Measurements from ENCODE around the gene ARRDC1. TPM values are rescaled to one million over a fixed set of nuclear protein-coding genes. Genes with fewer than 3 reads are reported as not detected.
"Not testable (repeated sequence)": the region's sequence is repeated elsewhere in the genome, so short reads cannot be mapped to it uniquely, and the experiment has no call there.

ARRDC1 gene
- total and polyA plus RNA-seq, 4 experiments from 2014 or later: 54.3 to 86.2 (median 70.8) TPM

GRCh38 chr9:137619240-137620047 lies 14.0 kb downstream of the ARRDC1 start:
- Histone ChIP-seq H3K4me3 (ENCODE audit: low read length in 2 of 2) (peak overlapping the region; percentile 80 to 92), H3K27me3 (ENCODE audit: insufficient read depth, low read length) (no peaks in the 10 kb centered on the region), H3K36me3 (ENCODE audit: insufficient read depth, low read length) (peaks cover 5% of the 10 kb centered on the region), H3K4me1 (ENCODE audit: insufficient read depth, low read length) (peaks cover 44% of the 10 kb centered on the region), H3K9me3 (ENCODE audit: control insufficient read depth in 1 of 2, low read length in 2 of 2) (no peaks in the 10 kb centered on the region), H3K27ac (ENCODE audit: low read depth, low read length) (peak overlapping the region; percentile 52)
- Mint-ChIP-seq H3K27me3 (no peaks in the 10 kb centered on the region), H3K4me3 (peak overlapping the region; percentile 81 to 94 (median 90)), H3K4me1 (peaks cover 28 to 56% (median 41%) of the 10 kb centered on the region in 4 donors), H3K27ac (peak overlapping the region; percentile 84 to 94 (median 93)), H3K36me3 (peaks cover 0 to 17% of the 10 kb centered on the region in 2 donors), H3K9me3 (no peaks in the 10 kb centered on the region)
- ChIA-PET POLR2A (ENCODE audit: partially characterized antibody) (interaction anchor here (0.9 to 2.6 kb wide), 14 partner anchors 8 to 68 kb away, joined by 3 to 26 read pairs (median 6); partner anchors contain the start of genes ARRDC1, DPH7, MRPL41 and PNPLA7), CTCF (ENCODE audit: partially characterized antibody) (interaction anchor here (0.6 to 1.1 kb wide), 2 partner anchors 9 to 19 kb away, joined by 3 to 5 read pairs; no protein-coding TSS in a partner anchor)
- intact Hi-C loops (cut with micrococcal nuclease): no loop called here
- DNase-seq: peak; percentile 29 to 61 (median 32)

- Mint-ChIP-seq H3K36me3 (peaks cover 0 to 15% of the 10 kb centered on the region in 2 donors), H3K9me3 (no peaks in the 10 kb centered on the region), H3K27me3 (no peaks in the 10 kb centered on the region), H3K4me1 (peaks cover 28 to 62% (median 42%) of the 10 kb centered on the region in 4 donors), H3K27ac (peak overlapping the region; percentile 84 to 94 (median 93)), H3K4me3 (peak overlapping the region; percentile 81 to 94 (median 90))
- Histone ChIP-seq H3K36me3 (ENCODE audit: insufficient read depth, low read length) (peaks cover 3% of the 10 kb centered on the region), H3K4me3 (ENCODE audit: low read length in 2 of 2) (peak overlapping the region; percentile 80 to 92), H3K27me3 (ENCODE audit: insufficient read depth, low read length) (no peaks in the 10 kb centered on the region), H3K27ac (ENCODE audit: low read depth, low read length) (peak overlapping the region; percentile 52), H3K4me1 (ENCODE audit: insufficient read depth, low read length) (peaks cover 47% of the 10 kb centered on the region), H3K9me3 (ENCODE audit: control insufficient read depth in 1 of 2, low read length in 2 of 2) (no peaks in the 10 kb centered on the region)
- ChIA-PET CTCF (ENCODE audit: partially characterized antibody) (interaction anchor here (0.6 to 1.3 kb wide), 3 partner anchors 8 to 20 kb away, joined by 3 to 6 read pairs (median 5); no protein-coding TSS in a partner anchor), POLR2A (ENCODE audit: partially characterized antibody) (interaction anchor here (1.2 to 2.6 kb wide), 5 partner anchors 8 to 69 kb away, joined by 3 to 26 read pairs (median 21); partner anchors contain the start of genes DPH7, MRPL41 and PNPLA7)
- DNase-seq: no peak
- intact Hi-C loops (cut with micrococcal nuclease): no loop called here
Observed at GRCh38 chr9:137620048-137620405, 14.5 kb downstream of the ARRDC1 start.

- Mint-ChIP-seq H3K9me3 (no peaks in the 10 kb centered on the region), H3K27ac (peak overlapping the region in 6 of 7 donors; percentile 6 to 84 (median 51)), H3K27me3 (no peaks in the 10 kb centered on the region), H3K36me3 (peaks cover 0 to 18% of the 10 kb centered on the region in 2 donors), H3K4me1 (peaks cover 33 to 67% (median 47%) of the 10 kb centered on the region in 4 donors), H3K4me3 (peak overlapping the region in 5 of 8 donors; percentile 53 to 94 (median 89))
- CTCF ChIA-PET (ENCODE audit: partially characterized antibody): interaction anchor here (0.6 to 1.3 kb wide), 2 partner anchors 9 to 21 kb away, joined by 3 to 6 read pairs; no protein-coding TSS in a partner anchor
- H3K4me3 ChIP-seq (ENCODE audit: low read length in 2 of 2): no peak overlapping the region
- H3K27ac ChIP-seq (ENCODE audit: low read depth, low read length): no peak overlapping the region
- peaks cover 3% of the 10 kb centered on the region for H3K36me3 ChIP-seq (ENCODE audit: insufficient read depth, low read length)
- POLR2A ChIA-PET (ENCODE audit: partially characterized antibody): interaction anchor here (1.3 to 2.6 kb wide), 2 partner anchors 7 to 32 kb away, joined by 6 to 21 read pairs; no protein-coding TSS in a partner anchor
- peaks cover 52% of the 10 kb centered on the region for H3K4me1 ChIP-seq (ENCODE audit: insufficient read depth, low read length)
- intact Hi-C loops (cut with micrococcal nuclease): no loop called here
- DNase-seq: no peak
- H3K27me3 ChIP-seq (ENCODE audit: insufficient read depth, low read length): no peaks in the 10 kb centered on the region
- H3K9me3 ChIP-seq (ENCODE audit: control insufficient read depth in 1 of 2, low read length in 2 of 2): no peaks in the 10 kb centered on the region
Observed at GRCh38 chr9:137620581-137620980, 15.1 kb downstream of the ARRDC1 start.

GRCh38 chr9:137621131-137621757 lies 15.8 kb downstream of the ARRDC1 start:
- Histone ChIP-seq H3K27ac (ENCODE audit: low read depth, low read length) (no peak overlapping the region), H3K4me1 (ENCODE audit: insufficient read depth, low read length) (peaks cover 53% of the 10 kb centered on the region), H3K4me3 (ENCODE audit: low read length in 2 of 2) (no peak overlapping the region), H3K27me3 (ENCODE audit: insufficient read depth, low read length) (no peaks in the 10 kb centered on the region), H3K9me3 (ENCODE audit: control insufficient read depth in 1 of 2, low read length in 2 of 2) (no peaks in the 10 kb centered on the region), H3K36me3 (ENCODE audit: insufficient read depth, low read length) (peaks cover 3% of the 10 kb centered on the region)
- ChIA-PET CTCF (ENCODE audit: partially characterized antibody) (interaction anchor here (1.3 kb wide), 1 partner anchor 8 kb away, joined by 6 read pairs; no protein-coding TSS in a partner anchor), POLR2A (ENCODE audit: partially characterized antibody) (no interaction called here)
- Mint-ChIP-seq H3K9me3 (no peaks in the 10 kb centered on the region), H3K27me3 (no peaks in the 10 kb centered on the region), H3K36me3 (peaks cover 0 to 14% of the 10 kb centered on the region in 2 donors), H3K4me1 (peaks cover 33 to 69% (median 48%) of the 10 kb centered on the region in 4 donors), H3K27ac (peak overlapping the region; percentile 5 to 84 (median 29)), H3K4me3 (peak overlapping the region in 7 of 8 donors; percentile 17 to 94 (median 81))
- intact Hi-C loops (cut with micrococcal nuclease): no loop called here
- peak in 1 of 5 donors; percentile 29 for DNase-seq

GRCh38 chr9:137622211-137622610 lies 16.7 kb downstream of the ARRDC1 start:
- H3K27me3 ChIP-seq (ENCODE audit: insufficient read depth, low read length); DNase-seq; intact Hi-C loops (cut with micrococcal nuclease); H3K27ac ChIP-seq (ENCODE audit: low read depth, low read length); H3K36me3 ChIP-seq (ENCODE audit: insufficient read depth, low read length); H3K27me3 Mint-ChIP-seq; H3K9me3 Mint-ChIP-seq; H3K9me3 ChIP-seq (ENCODE audit: control insufficient read depth in 1 of 2, low read length in 2 of 2); H3K4me3 ChIP-seq (ENCODE audit: low read length in 2 of 2): not testable (repeated sequence)
- ChIA-PET POLR2A (ENCODE audit: partially characterized antibody) (interaction anchor here (0.6 kb wide), 1 partner anchor 59 kb away, joined by 3 read pairs; no protein-coding TSS in a partner anchor), CTCF (ENCODE audit: partially characterized antibody) (interaction anchor here (0.8 to 0.9 kb wide), 2 partner anchors 13 to 50 kb away, joined by 3 read pairs; no protein-coding TSS in a partner anchor)
- Mint-ChIP-seq H3K36me3 (peaks cover 0 to 12% of the 10 kb centered on the region in 2 donors), H3K4me1 (peaks cover 35 to 68% (median 51%) of the 10 kb centered on the region in 4 donors), H3K4me3 (peak overlapping the region in 4 of 8 donors; percentile 7 to 39 (median 24)), H3K27ac (peak overlapping the region in 2 of 7 donors; percentile 6 to 40)
- H3K4me1 ChIP-seq (ENCODE audit: insufficient read depth, low read length): peaks cover 56% of the 10 kb centered on the region

- Histone ChIP-seq H3K4me1 (ENCODE audit: insufficient read depth, low read length) (peaks cover 64% of the 10 kb centered on the region), H3K27ac (ENCODE audit: low read depth, low read length) (no peak overlapping the region), H3K27me3 (ENCODE audit: insufficient read depth, low read length) (no peaks in the 10 kb centered on the region), H3K9me3 (ENCODE audit: control insufficient read depth in 1 of 2, low read length in 2 of 2) (no peaks in the 10 kb centered on the region), H3K4me3 (ENCODE audit: low read length in 2 of 2) (no peak overlapping the region), H3K36me3 (ENCODE audit: insufficient read depth, low read length) (no peaks in the 10 kb centered on the region)
- H3K4me1 Mint-ChIP-seq: peaks cover 31 to 77% (median 50%) of the 10 kb centered on the region in 4 donors
- ChIA-PET POLR2A (ENCODE audit: partially characterized antibody) (interaction anchor here (0.7 to 3.0 kb wide), 2 partner anchors 7 to 16 kb away, joined by 3 to 21 read pairs; partner anchors contain the start of gene EHMT1), CTCF (ENCODE audit: partially characterized antibody) (no interaction called here)
- H3K9me3 Mint-ChIP-seq: no peaks in the 10 kb centered on the region
- intact Hi-C loops (cut with micrococcal nuclease): no loop called here
- H3K27me3 Mint-ChIP-seq: no peaks in the 10 kb centered on the region
- peak overlapping the region in 3 of 8 donors; percentile 22 to 67 (median 46) for H3K4me3 Mint-ChIP-seq
- peak overlapping the region in 4 of 7 donors; percentile 43 to 82 (median 75) for H3K27ac Mint-ChIP-seq
- H3K36me3 Mint-ChIP-seq: peaks cover 3 to 12% of the 10 kb centered on the region in 2 donors
- DNase-seq: no peak
Observed at GRCh38 chr9:137626464-137626863, 21.0 kb downstream of the ARRDC1 start.
